Type B pancreatic cell (in vitro differentiated cells): ENCODE data around the gene L3MBTL1. TPM values are rescaled to one million over a fixed set of nuclear protein-coding genes. Genes with fewer than 3 reads are reported as not detected.
A peak's percentile ranks its signal among the peaks of the same experiment; 100 is the strongest.

Experiments used
- DNase-seq: peaks from one replicate; pipeline ENCODE4 v3.0.0; 2021; ENCODE audit warnings: mixed read lengths; ENCODE audit not compliant: unreplicated experiment; ENCODE audit errors: extremely low spot score
- H3K27ac Mint-ChIP-seq: 2 replicates; pipeline ENCODE4 v1.8.0; 2021; ENCODE audit warnings: mild to moderate bottlenecking, mixed read lengths
- H3K27me3 Mint-ChIP-seq: 2 replicates; pipeline ENCODE4 v1.8.0; 2021; ENCODE audit warnings: mixed read lengths
- H3K36me3 Mint-ChIP-seq: 2 replicates; pipeline ENCODE4 v1.8.0; 2021; ENCODE audit warnings: mixed read lengths
- H3K4me1 Mint-ChIP-seq: one replicate; pipeline ENCODE4 v1.8.0; 2021; ENCODE audit warnings: mixed read lengths; ENCODE audit not compliant: unreplicated experiment
- H3K4me3 Mint-ChIP-seq: 2 replicates; pipeline ENCODE4 v1.8.0; 2021; ENCODE audit warnings: mild to moderate bottlenecking, mixed read lengths
- H3K9me3 Mint-ChIP-seq: 2 replicates; pipeline ENCODE4 v1.8.0; 2021; ENCODE audit warnings: mixed read lengths
- CTCF ChIP-seq: fragments of 200-600 bp; sonication (generic); conservative IDR thresholded peaks from 2 replicates; pipeline ENCODE4 v1.5.0; 2021; ENCODE audit warnings: antibody characterized with exemption, mild to moderate bottlenecking
- total RNA-seq: library from RNA; stranded (reverse); gene quantifications from 2 replicates; pipeline ENCODE4 v1.2.1, GENCODE V29; 2021; ENCODE audit warnings: low replicate concordance

Gene L3MBTL1
- total RNA-seq, 1 donor from 2014 or later, result 23.1 TPM

- H3K4me1 Mint-ChIP-seq, result peaks cover 5% of the 10 kb centered on the region
- TF ChIP-seq CTCF, result no peak
- no peaks in the 10 kb centered on the region for H3K27me3 Mint-ChIP-seq
- peaks cover 16% of the 10 kb centered on the region for H3K36me3 Mint-ChIP-seq
- H3K4me3 Mint-ChIP-seq, result no peak overlapping the region
- H3K9me3 Mint-ChIP-seq, result peaks cover 5% of the 10 kb centered on the region
- no peak overlapping the region for H3K27ac Mint-ChIP-seq
- DNase-seq, result no peak
Measured at GRCh38 chr20:43545837-43546578, 38.5 kb downstream of the L3MBTL1 start.

- no peaks in the 10 kb centered on the region for H3K27me3 Mint-ChIP-seq
- no peak for TF ChIP-seq CTCF
- H3K9me3 Mint-ChIP-seq, result peaks cover 5% of the 10 kb centered on the region
- peaks cover 5% of the 10 kb centered on the region for H3K4me1 Mint-ChIP-seq
- no peak overlapping the region for H3K4me3 Mint-ChIP-seq
- DNase-seq, result no peak
- H3K36me3 Mint-ChIP-seq, result peaks cover 13% of the 10 kb centered on the region
- peak overlapping the region; percentile 61 for H3K27ac Mint-ChIP-seq
Measured at GRCh38 chr20:43548273-43548880, 40.9 kb downstream of the L3MBTL1 start.

GRCh38 chr20:43549416-43550065 is 42.0 kb downstream of the L3MBTL1 start:
- no peak overlapping the region for H3K27ac Mint-ChIP-seq

GRCh38 chr20:43550456-43550855 is 43.0 kb downstream of the L3MBTL1 start:
- peaks cover 5% of the 10 kb centered on the region for H3K9me3 Mint-ChIP-seq
- peaks cover 10% of the 10 kb centered on the region for H3K36me3 Mint-ChIP-seq
- no peak overlapping the region for H3K4me3 Mint-ChIP-seq
- DNase-seq, result no peak
- H3K4me1 Mint-ChIP-seq, result peaks cover 5% of the 10 kb centered on the region
- TF ChIP-seq CTCF, result no peak
- H3K27ac Mint-ChIP-seq, result no peak overlapping the region
- no peaks in the 10 kb centered on the region for H3K27me3 Mint-ChIP-seq

More at GRCh38 chr20:43549416-43550065, 42.0 kb downstream of the L3MBTL1 start:
- H3K4me3 Mint-ChIP-seq, result no peak overlapping the region
- no peaks in the 10 kb centered on the region for H3K27me3 Mint-ChIP-seq
- no peak for DNase-seq
- peaks cover 5% of the 10 kb centered on the region for H3K9me3 Mint-ChIP-seq
- peaks cover 5% of the 10 kb centered on the region for H3K4me1 Mint-ChIP-seq
- peaks cover 10% of the 10 kb centered on the region for H3K36me3 Mint-ChIP-seq
- no peak for TF ChIP-seq CTCF

- H3K4me1 Mint-ChIP-seq, result peaks cover 19% of the 10 kb centered on the region
- no peaks in the 10 kb centered on the region for H3K27me3 Mint-ChIP-seq
- H3K27ac Mint-ChIP-seq, result no peak overlapping the region
- DNase-seq, result no peak
- H3K4me3 Mint-ChIP-seq, result no peak overlapping the region
- no peaks in the 10 kb centered on the region for H3K36me3 Mint-ChIP-seq
- H3K9me3 Mint-ChIP-seq, result no peaks in the 10 kb centered on the region
- TF ChIP-seq CTCF, result no peak
Measured at GRCh38 chr20:43554369-43554768, 46.9 kb downstream of the L3MBTL1 start.
